Activated CD4-positive, alpha-beta T cell treated with anti-CD3 and anti-CD28 coated beads, Interleukin-2, amount 10 ng/mL, durations not matched to agents 7 days and 5 days (primary cell): ENCODE measurements around the gene PTDSS2. TPM values are rescaled to one million over a fixed set of nuclear protein-coding genes. Genes with fewer than 3 reads are reported as not detected.

Source experiments
- CTCF ChIA-PET: fragments of 350-600 bp; sonication (Branson Sonifier 250); formaldehyde crosslinking; loops from one replicate; lab custom pipeline; 2021; ENCODE audit warnings: antibody characterized with exemption; lab: Charles Lee
- POLR2A ChIA-PET: fragments of 350-600 bp; sonication (Branson Sonifier 250); formaldehyde crosslinking; loops from one replicate; lab custom pipeline; 2021; ENCODE audit warnings: antibody characterized with exemption; lab: Charles Lee
- DNase-seq: peaks from one replicate; pipeline ENCODE4 v3.0.0-alpha.2; 2020
- H3K27ac Mint-ChIP-seq: one replicate; pipeline ENCODE4 v1.8.0; 2021; ENCODE audit warnings: mild to moderate bottlenecking, moderate library complexity, mixed read lengths
- H3K27me3 Mint-ChIP-seq: one replicate; pipeline ENCODE4 v1.8.0; 2021; ENCODE audit warnings: mixed read lengths
- H3K36me3 Mint-ChIP-seq: one replicate; pipeline ENCODE4 v1.8.0; 2021; ENCODE audit warnings: low read depth, mixed read lengths
- H3K4me1 Mint-ChIP-seq: one replicate; pipeline ENCODE4 v1.8.0; 2021; ENCODE audit warnings: mixed read lengths
- H3K4me3 Mint-ChIP-seq: one replicate; pipeline ENCODE4 v1.8.0; 2021; ENCODE audit warnings: mild to moderate bottlenecking, moderate library complexity, mixed read lengths
- H3K9me3 Mint-ChIP-seq: one replicate; pipeline ENCODE4 v1.8.0; 2021; ENCODE audit warnings: mixed read lengths
- total RNA-seq, 2 experiments: library from RNA; stranded (reverse); gene quantifications; one replicate each; pipeline ENCODE4 v1.2.3, GENCODE V29; 2021

The PTDSS2 gene
- total RNA-seq, 2 experiments from 2014 or later = 22.7 to 25.2 TPM

- CTCF ChIA-PET = interaction anchor here (0.6 to 5.2 kb wide), 20 partner anchors 9 to 542 kb away, joined by 3 to 20 read pairs (median 3); partner anchors contain the start of genes SIGIRR and TMEM80
- Mint-ChIP-seq H3K27me3 (peaks cover 8% of the 10 kb centered on the region), H3K9me3 (no peaks in the 10 kb centered on the region), H3K27ac (peak overlapping the region; percentile 96), H3K4me1 (peaks cover 25% of the 10 kb centered on the region), H3K36me3 (peaks cover 10% of the 10 kb centered on the region), H3K4me3 (peak overlapping the region; percentile 84)
- peak; percentile 96 for DNase-seq
- POLR2A ChIA-PET = interaction anchor here (0.5 to 1.2 kb wide), 2 partner anchors 128 to 241 kb away, joined by 3 to 4 read pairs; partner anchors contain the start of genes BET1L and RIC8A
Observed at GRCh38 chr11:447923-448731, 2.0 kb upstream of the PTDSS2 start.

- ChIA-PET POLR2A (interaction anchor here (0.6 kb wide), 1 partner anchor 40 kb away, joined by 3 read pairs; no protein-coding TSS in a partner anchor), CTCF (interaction anchor here (0.9 to 5.2 kb wide), 8 partner anchors 9 to 200 kb away, joined by 3 to 20 read pairs (median 4); partner anchors contain the start of gene SIGIRR)
- H3K4me3 Mint-ChIP-seq = peak overlapping the region; percentile 93
- peaks cover 12% of the 10 kb centered on the region for H3K36me3 Mint-ChIP-seq
- peak overlapping the region; percentile 98 for H3K27ac Mint-ChIP-seq
- no peaks in the 10 kb centered on the region for H3K9me3 Mint-ChIP-seq
- peaks cover 38% of the 10 kb centered on the region for H3K4me1 Mint-ChIP-seq
- peak; percentile 86 for DNase-seq
- H3K27me3 Mint-ChIP-seq = no peaks in the 10 kb centered on the region
Observed at GRCh38 chr11:450809-451451, 851 bp downstream of the PTDSS2 start.

GRCh38 chr11:451738-452137 lies 1.7 kb downstream of the PTDSS2 start:
- Mint-ChIP-seq H3K9me3 (no peaks in the 10 kb centered on the region), H3K4me3 (peak overlapping the region; percentile 93), H3K27me3 (no peaks in the 10 kb centered on the region), H3K36me3 (peaks cover 12% of the 10 kb centered on the region), H3K27ac (no peak overlapping the region), H3K4me1 (peaks cover 45% of the 10 kb centered on the region)
- ChIA-PET POLR2A (interaction anchor here (0.6 kb wide), 1 partner anchor 41 kb away, joined by 3 read pairs; no protein-coding TSS in a partner anchor), CTCF (interaction anchor here (1.2 to 4.1 kb wide), 5 partner anchors 9 to 201 kb away, joined by 3 to 14 read pairs (median 3); no protein-coding TSS in a partner anchor)
- DNase-seq = no peak

- CTCF ChIA-PET = interaction anchor here (1.4 to 2.2 kb wide), 2 partner anchors 67 to 201 kb away, joined by 4 to 8 read pairs; no protein-coding TSS in a partner anchor
- peaks cover 17% of the 10 kb centered on the region for H3K36me3 Mint-ChIP-seq
- H3K27me3 Mint-ChIP-seq = no peaks in the 10 kb centered on the region
- no peak for DNase-seq
- POLR2A ChIA-PET = no interaction called here
- H3K4me3 Mint-ChIP-seq = no peak overlapping the region
- H3K9me3 Mint-ChIP-seq = no peaks in the 10 kb centered on the region
- H3K4me1 Mint-ChIP-seq = peaks cover 49% of the 10 kb centered on the region
- H3K27ac Mint-ChIP-seq = no peak overlapping the region
Observed at GRCh38 chr11:452203-452744, 2.2 kb downstream of the PTDSS2 start.

DNA sequence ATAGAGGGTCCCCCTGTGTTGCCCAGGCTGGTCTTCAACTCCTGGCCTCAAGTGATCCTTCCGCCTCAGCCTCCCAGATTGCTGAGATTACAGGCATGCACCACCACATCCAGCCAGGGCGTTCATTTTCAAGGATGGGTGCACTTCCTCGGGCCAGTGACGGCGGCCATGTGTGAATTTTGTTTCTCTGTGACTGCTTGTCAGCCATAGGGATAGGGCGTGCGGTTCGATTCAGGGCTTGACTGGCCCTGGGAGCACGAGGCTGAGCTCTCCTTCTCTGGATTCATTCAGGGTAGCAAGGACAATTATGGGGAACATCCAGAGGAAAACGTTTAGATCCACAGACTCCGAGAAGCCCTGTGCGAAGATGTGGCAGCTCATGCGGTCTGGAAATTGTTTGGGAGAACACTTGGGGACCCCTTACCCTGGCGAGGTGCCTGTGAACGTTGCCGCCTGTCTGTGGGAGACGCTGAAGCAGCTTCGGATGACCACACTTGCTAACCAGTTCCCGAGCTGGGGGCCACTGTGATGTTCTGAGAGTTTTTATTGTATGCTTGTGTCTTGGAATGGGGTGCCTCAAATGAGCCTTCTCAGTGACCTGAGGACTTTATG lies 2.9 kb downstream of the PTDSS2 start:
- no peak overlapping the region for H3K4me3 Mint-ChIP-seq
- POLR2A ChIA-PET = no interaction called here

DNA sequence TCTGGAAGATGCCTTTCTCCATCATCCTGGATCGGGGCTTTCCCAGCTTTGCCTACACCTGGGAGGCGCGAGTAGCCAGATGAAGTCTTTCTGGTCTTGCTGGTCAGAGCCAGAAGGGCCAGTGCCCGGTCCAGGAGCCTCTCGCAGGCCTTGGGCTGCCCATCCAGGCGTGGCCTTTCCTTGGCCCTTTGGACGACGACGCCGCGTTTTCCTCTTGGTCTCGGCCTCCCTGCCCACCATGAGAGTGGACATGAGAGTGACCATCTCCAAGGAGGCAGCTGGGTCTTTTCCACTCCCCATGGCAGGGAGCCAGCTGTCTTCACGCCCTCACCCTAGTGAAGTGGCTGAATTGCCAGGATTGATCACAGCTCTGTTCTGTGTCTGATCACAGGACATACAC lies 3.5 kb downstream of the PTDSS2 start:
- Mint-ChIP-seq H3K4me3 (no peak overlapping the region), H3K27ac (peak overlapping the region; percentile 9), H3K9me3 (no peaks in the 10 kb centered on the region), H3K27me3 (no peaks in the 10 kb centered on the region), H3K36me3 (peaks cover 18% of the 10 kb centered on the region), H3K4me1 (peaks cover 52% of the 10 kb centered on the region)
- CTCF ChIA-PET = interaction anchor here (1.1 to 1.4 kb wide), 4 partner anchors 9 to 66 kb away, joined by 3 to 4 read pairs (median 4); no protein-coding TSS in a partner anchor
- no peak for DNase-seq
- POLR2A ChIA-PET = no interaction called here

More for the DNA sequence above, 2.9 kb downstream of the PTDSS2 start:
- H3K27me3 Mint-ChIP-seq = no peaks in the 10 kb centered on the region
- CTCF ChIA-PET = interaction anchor here (1.1 to 1.4 kb wide), 4 partner anchors 8 to 66 kb away, joined by 3 to 4 read pairs (median 4); no protein-coding TSS in a partner anchor
- H3K4me1 Mint-ChIP-seq = peaks cover 56% of the 10 kb centered on the region
- H3K36me3 Mint-ChIP-seq = peaks cover 18% of the 10 kb centered on the region
- H3K9me3 Mint-ChIP-seq = no peaks in the 10 kb centered on the region
- no peak for DNase-seq
- H3K27ac Mint-ChIP-seq = no peak overlapping the region

GRCh38 chr11:454043-454442 lies 4.0 kb downstream of the PTDSS2 start:
- POLR2A ChIA-PET = no interaction called here
- Mint-ChIP-seq H3K4me1 (peaks cover 48% of the 10 kb centered on the region), H3K4me3 (no peak overlapping the region), H3K27me3 (no peaks in the 10 kb centered on the region), H3K27ac (peak overlapping the region; percentile 9), H3K9me3 (no peaks in the 10 kb centered on the region), H3K36me3 (peaks cover 18% of the 10 kb centered on the region)
- CTCF ChIA-PET = interaction anchor here (0.8 to 1.2 kb wide), 4 partner anchors 9 to 65 kb away, joined by 3 to 4 read pairs (median 3); no protein-coding TSS in a partner anchor
- DNase-seq = no peak

DNA sequence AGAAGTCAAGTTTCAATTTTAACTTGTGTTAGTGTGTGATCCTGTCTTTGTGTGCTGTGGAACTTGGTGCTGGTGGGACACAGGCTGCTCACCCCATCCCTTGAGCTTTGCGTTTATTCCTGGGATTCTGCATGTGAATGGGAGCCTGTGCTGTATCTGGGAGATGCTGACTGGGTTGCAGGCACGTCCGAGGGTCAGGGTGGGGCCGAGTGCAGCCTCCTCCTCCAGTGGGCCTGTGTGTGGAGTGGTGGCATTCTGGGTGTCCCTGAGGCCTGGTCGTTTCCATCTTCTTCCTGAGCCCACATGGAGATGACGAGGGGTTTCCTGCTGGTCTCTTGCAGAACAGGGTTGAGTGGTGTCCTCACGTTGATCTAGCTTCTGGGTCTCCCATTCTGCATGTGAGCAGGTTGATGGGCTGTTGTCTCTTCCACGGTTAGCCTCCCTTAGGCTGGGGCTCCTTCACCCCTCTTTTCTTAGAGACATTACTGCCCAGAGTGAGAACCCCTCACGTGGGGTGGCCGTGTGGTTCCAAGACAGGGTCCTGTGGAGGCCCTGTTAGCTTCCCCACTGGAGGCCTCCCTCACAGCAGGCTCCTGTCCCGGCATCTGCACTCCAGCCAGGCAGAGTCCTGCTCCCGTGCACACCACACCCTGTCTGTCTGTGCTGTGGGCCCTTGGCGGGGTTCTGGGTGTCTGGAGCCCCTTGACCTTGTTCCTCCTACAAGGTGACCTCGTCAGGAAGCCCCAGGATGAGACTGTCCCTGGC lies 4.9 kb downstream of the PTDSS2 start:
- Mint-ChIP-seq H3K27me3 (no peaks in the 10 kb centered on the region), H3K4me3 (no peak overlapping the region), H3K9me3 (no peaks in the 10 kb centered on the region), H3K36me3 (peaks cover 18% of the 10 kb centered on the region), H3K4me1 (peaks cover 42% of the 10 kb centered on the region), H3K27ac (peak overlapping the region; percentile 46)
- ChIA-PET POLR2A (no interaction called here), CTCF (no interaction called here)
- no peak for DNase-seq

- Mint-ChIP-seq H3K4me1 (peaks cover 42% of the 10 kb centered on the region), H3K27ac (peak overlapping the region; percentile 62), H3K4me3 (no peak overlapping the region), H3K27me3 (no peaks in the 10 kb centered on the region), H3K9me3 (no peaks in the 10 kb centered on the region), H3K36me3 (peaks cover 18% of the 10 kb centered on the region)
- no peak for DNase-seq
- POLR2A ChIA-PET = no interaction called here
- CTCF ChIA-PET = interaction anchor here (1.2 to 1.5 kb wide), 2 partner anchors 16 to 53 kb away, joined by 3 to 4 read pairs; no protein-coding TSS in a partner anchor
Observed at GRCh38 chr11:455566-456147, 5.6 kb downstream of the PTDSS2 start.

- Mint-ChIP-seq H3K36me3 (peaks cover 12% of the 10 kb centered on the region), H3K4me1 (peaks cover 34% of the 10 kb centered on the region), H3K27me3 (no peaks in the 10 kb centered on the region), H3K27ac (peak overlapping the region; percentile 68), H3K9me3 (no peaks in the 10 kb centered on the region), H3K4me3 (peak overlapping the region; percentile 47)
- peak; percentile 55 for DNase-seq
- ChIA-PET CTCF (interaction anchor here (1.2 to 1.5 kb wide), 4 partner anchors 8 to 62 kb away, joined by 3 to 4 read pairs (median 4); no protein-coding TSS in a partner anchor), POLR2A (interaction anchor here (0.5 kb wide), 1 partner anchor 132 kb away, joined by 3 read pairs; no protein-coding TSS in a partner anchor)
Observed at GRCh38 chr11:456533-456932, 6.5 kb downstream of the PTDSS2 start.
